GM19025 (cell line): ENCODE data around the gene MIEF2.
A peak's percentile ranks its signal among the peaks of the same experiment; 100 is the strongest.
"Not testable (repeated sequence)": the region's sequence is repeated elsewhere in the genome, so short reads cannot be mapped to it uniquely, and the experiment has no call there.

Experiments
- ATAC-seq: cut with Tn5 transposase; IDR thresholded peaks from one replicate; pipeline ENCODE4 v1.9.1; 2021; ENCODE audit warnings: mild to moderate bottlenecking, low read depth, moderate library complexity; ENCODE audit not compliant: unreplicated experiment

The MIEF2 gene

DNA sequence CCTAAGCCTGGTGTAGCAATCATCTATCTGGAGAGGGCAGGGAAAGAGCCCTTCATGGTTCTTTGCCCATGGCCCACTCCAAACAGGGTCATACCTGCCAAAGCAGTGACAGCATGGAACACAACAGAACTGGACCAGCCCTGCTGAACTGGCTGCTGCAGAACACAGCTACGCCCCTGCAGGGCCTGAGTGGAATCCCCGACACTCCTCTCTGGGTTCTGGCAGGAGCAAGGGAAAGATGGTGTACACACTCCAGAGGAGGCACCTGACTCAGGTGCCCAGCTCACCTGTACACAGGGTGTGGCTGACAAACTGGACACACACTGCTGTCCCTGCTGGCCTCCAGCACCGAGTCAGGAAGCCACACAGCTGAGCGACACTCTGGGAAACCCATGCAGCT is 19.8 kb downstream of the MIEF2 start:
- no peak for ATAC-seq

DNA sequence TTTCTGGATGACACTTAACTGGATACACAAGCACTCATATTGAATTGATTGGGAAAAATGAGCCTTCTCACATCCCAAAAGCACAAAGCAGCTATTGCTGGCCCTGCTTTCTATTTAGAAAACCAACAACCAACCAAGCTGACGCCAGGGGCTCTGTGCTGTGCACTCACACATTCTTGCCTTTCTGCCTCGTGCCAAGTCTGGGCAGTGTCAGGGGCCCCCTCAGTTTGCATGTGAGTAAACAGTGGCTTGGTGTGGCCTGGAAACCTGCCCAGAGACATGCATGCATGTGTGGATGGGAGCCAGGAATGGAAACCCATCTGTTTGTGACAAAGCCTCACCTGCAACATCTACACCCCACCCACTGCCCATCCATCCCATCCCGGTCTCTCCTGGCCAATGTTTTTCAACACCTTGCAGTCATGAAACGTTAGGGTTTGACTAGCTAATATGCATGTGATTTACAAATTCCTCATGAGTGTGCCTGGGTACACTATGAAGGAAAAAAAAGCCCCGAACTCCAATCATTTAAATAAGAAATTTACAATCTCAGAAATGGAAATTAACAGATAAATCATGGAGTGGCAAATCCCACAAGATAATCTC is 20.4 kb downstream of the MIEF2 start:
- ATAC-seq: no peak

DNA sequence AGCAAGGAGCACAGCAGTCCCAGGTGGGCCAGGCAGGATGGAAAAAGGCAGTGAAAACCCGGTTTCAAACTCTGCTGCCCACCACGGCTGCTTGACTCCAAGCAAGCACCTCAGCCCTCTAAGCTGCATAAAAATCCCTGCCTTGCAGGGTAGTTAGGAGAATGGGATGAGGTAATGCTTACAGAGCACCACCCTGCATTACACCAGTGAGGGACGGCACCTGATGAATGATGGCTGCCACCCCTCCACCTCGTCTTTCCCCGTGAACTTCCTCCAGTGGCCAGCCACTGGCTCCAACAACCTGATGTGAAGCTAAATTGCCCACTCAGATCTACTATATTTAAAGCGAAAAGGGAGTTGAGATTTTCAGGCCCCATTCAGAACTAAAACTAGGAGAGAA is 21.3 kb downstream of the MIEF2 start:
- ATAC-seq: no peak

DNA sequence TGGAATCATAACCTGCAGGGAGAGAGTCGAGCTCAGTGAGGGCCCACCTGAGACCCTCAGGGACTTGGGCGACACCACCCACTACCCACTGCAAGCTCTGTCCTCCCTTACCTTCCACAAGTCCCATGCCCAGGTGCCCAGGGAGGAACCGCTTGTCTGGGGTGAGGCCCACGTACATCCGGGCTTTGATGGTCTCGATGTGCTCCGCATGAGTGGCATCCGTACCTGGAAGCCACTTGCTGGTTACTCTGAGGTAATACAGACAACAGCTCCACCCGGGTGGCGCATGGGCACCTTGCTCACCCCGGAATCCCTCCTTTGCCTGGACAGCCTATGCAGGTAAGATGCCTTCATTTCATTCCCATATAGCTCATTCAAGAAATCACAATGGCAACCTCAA is 24.8 kb downstream of the MIEF2 start:
- ATAC-seq: no peak

DNA sequence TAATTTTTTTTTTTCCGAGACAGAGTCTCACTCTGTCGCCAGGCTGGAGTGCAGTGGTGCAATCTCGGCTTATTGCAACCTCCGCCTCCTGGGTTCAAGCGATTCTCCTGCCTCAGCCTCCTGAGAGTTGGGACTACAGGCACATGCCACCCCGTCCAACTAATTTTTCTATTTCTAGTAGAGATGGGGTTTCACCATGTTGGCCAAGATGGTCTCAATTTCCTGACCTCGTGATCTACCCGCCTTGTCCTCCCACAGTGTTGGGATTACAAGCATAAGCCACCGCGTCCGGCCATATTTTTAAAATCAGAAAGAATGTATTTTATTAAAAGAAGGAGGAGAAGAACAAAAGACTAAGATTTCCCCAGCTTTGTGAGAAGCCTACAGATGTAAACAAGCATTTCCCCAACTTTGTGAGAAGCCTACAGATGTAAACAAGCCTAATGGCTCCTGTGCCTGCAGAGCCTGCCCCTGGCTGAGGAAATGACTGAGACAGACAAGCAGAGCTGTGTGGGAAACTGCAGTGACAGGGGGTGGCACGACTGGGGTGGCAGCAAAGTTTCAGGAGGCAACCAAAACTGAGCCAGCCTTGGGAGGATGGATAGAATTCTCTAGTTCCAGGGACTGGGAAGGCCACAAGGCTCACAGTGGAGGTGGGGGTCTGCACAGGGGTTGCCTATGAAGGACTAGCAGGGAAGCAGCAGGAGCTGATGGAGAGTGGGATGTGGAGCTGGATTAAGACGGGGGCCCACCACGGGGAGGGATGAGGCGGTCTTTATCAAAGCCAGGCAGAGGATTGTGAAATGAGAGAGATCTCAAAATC is 31.5 kb downstream of the MIEF2 start:
- ATAC-seq: no peak

DNA sequence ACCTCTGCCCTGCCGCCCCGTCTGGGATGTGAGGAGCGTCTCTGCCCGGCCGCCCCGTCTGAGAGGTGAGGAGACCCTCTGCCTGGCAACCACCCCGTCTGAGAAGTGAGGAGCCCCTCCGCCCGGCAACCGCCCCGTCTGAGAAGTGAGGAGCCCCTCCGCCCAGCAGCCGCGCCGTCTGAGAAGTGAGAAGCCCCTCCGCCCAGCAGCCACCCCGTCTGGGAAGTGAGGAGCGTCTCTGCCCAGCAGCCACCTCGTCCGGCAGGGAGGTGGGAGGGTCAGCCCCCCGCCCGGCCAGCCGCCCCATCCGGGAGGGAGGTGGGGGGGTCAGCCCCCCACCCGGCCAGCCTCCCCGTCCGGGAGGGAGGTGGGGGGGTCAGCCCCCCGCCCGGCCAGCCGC is 37.6 kb downstream of the MIEF2 start:
- not testable (repeated sequence) for ATAC-seq

DNA sequence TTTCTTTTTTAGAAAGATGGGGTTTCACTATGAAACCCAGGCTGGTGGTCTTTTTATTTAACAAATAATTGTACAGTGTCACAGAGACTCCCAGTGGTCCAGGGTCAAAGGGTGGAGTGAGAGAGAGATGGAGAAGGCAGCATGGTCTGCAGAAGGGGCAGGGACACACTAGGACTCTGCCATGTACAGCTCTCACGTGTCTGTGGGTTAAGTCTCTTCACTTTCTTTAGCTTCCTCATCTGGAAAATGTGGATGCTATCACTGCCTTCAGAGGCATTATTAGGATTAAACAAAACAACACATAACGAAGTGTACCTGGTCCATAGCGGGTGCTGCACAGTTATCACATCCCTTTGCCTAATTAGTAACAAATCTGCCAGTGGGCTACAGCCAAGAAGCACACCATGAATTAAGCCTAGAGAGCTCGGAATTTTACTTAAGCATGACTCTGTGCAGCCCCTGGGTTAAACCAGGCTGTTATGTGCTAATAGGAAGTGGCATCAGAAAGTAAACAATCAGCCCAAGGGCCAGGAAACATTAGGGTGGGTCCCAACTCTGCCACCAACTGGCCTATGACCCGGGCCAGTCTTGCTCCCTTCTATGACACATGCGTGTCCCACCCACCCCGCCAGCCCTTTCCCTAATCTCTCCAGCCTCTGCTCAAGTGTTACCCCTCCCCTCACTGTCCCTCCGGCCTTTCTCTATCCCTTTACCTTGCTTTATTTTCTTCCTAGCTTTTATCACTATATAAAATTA is 40.4 kb downstream of the MIEF2 start:
- no peak for ATAC-seq

DNA sequence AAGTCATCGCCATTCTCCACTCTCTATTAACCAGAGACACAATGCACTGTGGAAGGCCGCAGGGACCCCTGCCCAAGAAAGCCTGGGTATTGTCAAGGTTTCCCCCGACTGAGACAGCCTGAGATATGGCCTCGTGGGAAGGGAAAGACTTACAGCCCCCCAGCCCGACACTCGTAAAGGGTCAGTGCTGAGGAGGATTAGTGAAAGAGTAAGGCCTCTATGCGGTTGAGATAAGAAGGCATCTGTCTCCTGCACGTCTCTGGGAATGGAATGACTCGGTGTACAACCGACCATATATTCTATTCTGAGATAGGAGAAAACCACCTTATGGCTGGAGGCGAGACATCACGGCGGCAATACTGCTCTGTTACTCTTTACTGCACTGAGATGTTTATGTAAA is 42.7 kb downstream of the MIEF2 start:
- ATAC-seq: not testable (repeated sequence)

DNA sequence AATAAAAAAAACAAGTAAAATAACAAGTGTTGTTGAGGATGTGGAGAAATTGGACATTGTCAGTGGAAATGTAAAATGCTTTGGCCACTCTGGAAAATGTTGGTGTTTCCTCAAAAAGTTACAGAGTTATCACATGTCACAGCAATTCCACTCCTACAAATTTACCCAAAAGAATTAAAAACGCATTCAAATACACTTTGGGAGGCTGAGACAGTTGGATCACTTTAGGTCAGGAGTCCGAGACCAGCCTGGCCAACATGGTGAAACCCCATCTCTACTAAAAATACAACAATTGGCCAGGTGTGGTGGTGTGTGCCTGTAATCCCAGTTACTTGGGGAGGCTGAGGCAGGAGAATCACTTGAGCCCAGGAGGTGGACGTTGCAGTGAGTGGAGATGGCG is 48.7 kb downstream of the MIEF2 start:
- ATAC-seq: no peak

DNA sequence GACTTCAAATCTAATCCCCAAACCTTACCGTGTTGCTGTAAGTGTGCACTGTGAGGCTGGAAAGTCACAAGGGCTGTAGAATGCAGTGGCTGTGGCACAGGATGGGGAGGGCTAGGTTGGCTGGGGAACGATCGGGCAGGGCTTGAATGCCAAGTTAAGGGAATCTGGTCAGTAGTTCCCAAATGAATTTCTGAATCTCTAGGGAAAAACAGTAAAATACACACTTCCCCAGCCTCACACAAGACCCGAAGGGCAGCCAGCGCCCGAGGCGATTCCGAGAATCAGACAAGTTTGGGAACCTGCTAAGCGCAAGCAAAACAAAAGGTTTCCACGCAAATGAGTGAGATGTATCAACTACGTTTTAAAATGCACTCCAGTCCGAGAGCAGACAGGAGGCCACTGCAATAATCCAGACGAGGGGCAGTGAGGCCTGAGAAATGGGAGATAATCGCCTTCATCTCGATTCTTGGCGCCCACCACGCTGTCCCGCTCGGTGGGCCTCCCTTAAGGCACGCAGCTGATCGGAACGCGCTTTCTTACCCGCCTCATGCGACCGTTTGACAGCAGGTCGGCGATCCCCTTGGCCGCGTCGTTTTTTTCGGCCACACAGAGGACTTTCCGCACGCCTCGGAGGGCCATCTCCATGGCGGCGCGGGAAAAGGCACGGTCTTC is 53.7 kb downstream of the MIEF2 start:
- ATAC-seq: peak; percentile 7

DNA sequence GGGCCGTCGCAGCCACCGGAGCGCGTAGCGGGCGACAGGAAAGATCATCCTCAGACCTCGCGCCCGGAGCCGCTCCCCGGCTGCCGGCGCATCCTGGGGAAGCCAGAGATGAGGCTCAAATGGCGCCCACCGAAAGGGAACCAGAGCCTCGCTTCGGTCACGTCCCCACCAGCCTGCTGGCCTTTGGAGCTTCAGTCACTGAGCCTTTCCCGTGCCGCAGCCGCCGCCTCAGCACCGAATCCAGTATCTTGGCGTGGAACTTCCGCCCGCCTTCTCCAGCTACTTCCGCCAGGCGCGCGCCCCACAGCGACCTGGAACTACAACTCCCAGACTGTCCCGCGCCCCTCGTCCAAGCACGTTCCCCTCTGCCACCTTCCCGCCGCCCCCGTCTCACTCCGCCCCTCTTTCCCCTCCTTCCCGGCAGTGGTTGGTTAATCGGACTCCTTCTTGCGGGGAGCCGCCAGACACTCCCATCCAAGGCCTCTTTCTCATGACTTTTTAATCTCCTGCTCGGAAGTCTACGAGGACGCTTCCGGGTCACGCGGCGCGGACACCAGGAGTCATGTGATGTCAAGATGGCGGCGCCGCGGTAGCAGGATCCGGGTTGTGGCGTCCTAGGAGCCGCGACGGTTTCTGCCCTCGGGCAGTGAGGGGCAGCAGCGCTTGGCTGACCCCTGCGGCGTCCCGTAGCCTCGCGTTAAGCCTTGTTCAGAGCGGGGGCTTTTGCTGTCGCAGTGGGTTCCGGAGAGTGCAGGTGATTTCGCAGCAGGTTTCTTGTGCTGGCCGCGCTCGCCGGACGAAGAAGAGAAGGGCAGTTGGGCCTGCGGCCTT is 54.5 kb downstream of the MIEF2 start, which contains the start of the genes SMCR8 and TOP3A:
Gene SMCR8, plus strand, starts transcription at position 563 of the 831 bp plus-strand sequence. CDS start 497 bp downstream, outside the sequence.
Gene TOP3A, minus strand, starts transcription at position 264 of the 831 bp plus-strand sequence. Its CDS starts 216 bp downstream, at position 48.
- ATAC-seq: peak; percentile 84

DNA sequence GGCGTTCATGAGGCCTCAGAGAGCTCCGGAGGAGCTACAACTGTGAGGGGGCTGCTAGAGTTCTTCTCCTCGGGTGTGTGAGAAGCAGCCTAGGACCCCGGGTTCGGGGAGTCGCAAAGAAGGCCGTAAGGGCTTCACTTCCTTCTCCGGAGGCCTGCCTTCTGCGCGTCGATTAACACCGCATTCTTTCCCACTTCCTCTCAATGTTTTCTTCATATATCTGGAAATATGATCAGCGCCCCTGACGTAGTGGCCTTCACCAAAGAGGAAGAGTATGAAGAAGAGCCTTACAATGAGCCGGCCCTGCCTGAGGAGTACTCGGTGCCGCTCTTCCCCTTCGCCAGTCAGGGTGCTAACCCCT is 55.1 kb downstream of the MIEF2 start:
- ATAC-seq: no peak

DNA sequence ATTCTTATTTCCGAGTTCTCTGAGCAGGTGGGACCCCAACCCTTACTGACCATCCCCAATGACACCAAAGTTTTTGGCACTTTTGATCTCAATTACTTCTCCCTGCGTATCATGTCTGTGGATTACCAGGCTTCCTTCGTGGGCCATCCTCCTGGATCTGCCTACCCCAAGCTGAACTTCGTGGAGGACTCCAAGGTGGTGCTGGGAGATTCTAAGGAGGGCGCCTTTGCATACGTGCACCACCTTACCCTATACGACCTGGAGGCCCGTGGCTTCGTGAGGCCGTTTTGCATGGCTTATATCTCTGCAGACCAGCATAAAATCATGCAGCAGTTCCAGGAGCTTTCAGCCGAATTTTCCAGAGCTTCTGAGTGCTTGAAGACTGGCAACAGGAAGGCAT is 55.5 kb downstream of the MIEF2 start:
- ATAC-seq: no peak
